ACC112 (cell line): ENCODE results near the gene MYBPC3.
"Not testable (repeated sequence)": the region's sequence is repeated elsewhere in the genome, so short reads cannot be mapped to it uniquely, and the experiment has no call there.

Experiments used
- H2AFZ ChIP-seq: fragments of 200-600 bp; sonication (generic); one replicate; pipeline ENCODE4 v1.6.0; 2017; ENCODE audit warnings: antibody characterized with exemption, low read length; ENCODE audit not compliant: unreplicated experiment
- H3K27ac ChIP-seq: fragments of 200-600 bp; sonication (generic); 2 replicates; pipeline ENCODE4 v1.5.1; 2014; ENCODE audit warnings: low read depth, mild to moderate bottlenecking, antibody characterized with exemption, low read length, moderate library complexity
- H3K27me3 ChIP-seq: fragments of 200-600 bp; sonication (generic); 2 replicates; pipeline ENCODE4 v1.6.1; 2014; ENCODE audit warnings: mild to moderate bottlenecking, antibody characterized with exemption, low read length, moderate library complexity, mixed read lengths; ENCODE audit not compliant: insufficient read depth
- H3K36me3 ChIP-seq: fragments of 200-600 bp; sonication (generic); 2 replicates; pipeline ENCODE4 v1.6.1; 2016; ENCODE audit warnings: mild to moderate bottlenecking, antibody characterized with exemption, low read length, moderate library complexity, mixed read lengths; ENCODE audit not compliant: insufficient read depth
- H3K4me1 ChIP-seq: fragments of 200-600 bp; sonication (generic); one replicate; pipeline ENCODE4 v1.6.1; 2016; ENCODE audit warnings: low read length, mixed read lengths; ENCODE audit not compliant: insufficient read depth, unreplicated experiment, control insufficient read depth
- H3K4me3 ChIP-seq: fragments of 200-600 bp; sonication (generic); 2 replicates; pipeline ENCODE4 v1.5.1; 2014; ENCODE audit warnings: mild to moderate bottlenecking, low read depth, low read length
- H3K79me2 ChIP-seq: fragments of 200-600 bp; sonication (generic); one replicate; pipeline ENCODE4 v1.6.0; 2016; ENCODE audit warnings: low read length; ENCODE audit not compliant: control insufficient read depth, unreplicated experiment, insufficient read depth

The MYBPC3 gene

GRCh38 chr11:47329431-47329986, 23.0 kb downstream of the MYBPC3 start:
- Histone ChIP-seq H3K36me3 (no peaks in the 10 kb centered on the region), H3K4me3 (no peak overlapping the region), H3K27ac (no peak overlapping the region), H2AFZ (no peak overlapping the region), H3K79me2 (no peaks in the 10 kb centered on the region), H3K27me3 (no peaks in the 10 kb centered on the region), H3K4me1 (no peaks in the 10 kb centered on the region)

DNA sequence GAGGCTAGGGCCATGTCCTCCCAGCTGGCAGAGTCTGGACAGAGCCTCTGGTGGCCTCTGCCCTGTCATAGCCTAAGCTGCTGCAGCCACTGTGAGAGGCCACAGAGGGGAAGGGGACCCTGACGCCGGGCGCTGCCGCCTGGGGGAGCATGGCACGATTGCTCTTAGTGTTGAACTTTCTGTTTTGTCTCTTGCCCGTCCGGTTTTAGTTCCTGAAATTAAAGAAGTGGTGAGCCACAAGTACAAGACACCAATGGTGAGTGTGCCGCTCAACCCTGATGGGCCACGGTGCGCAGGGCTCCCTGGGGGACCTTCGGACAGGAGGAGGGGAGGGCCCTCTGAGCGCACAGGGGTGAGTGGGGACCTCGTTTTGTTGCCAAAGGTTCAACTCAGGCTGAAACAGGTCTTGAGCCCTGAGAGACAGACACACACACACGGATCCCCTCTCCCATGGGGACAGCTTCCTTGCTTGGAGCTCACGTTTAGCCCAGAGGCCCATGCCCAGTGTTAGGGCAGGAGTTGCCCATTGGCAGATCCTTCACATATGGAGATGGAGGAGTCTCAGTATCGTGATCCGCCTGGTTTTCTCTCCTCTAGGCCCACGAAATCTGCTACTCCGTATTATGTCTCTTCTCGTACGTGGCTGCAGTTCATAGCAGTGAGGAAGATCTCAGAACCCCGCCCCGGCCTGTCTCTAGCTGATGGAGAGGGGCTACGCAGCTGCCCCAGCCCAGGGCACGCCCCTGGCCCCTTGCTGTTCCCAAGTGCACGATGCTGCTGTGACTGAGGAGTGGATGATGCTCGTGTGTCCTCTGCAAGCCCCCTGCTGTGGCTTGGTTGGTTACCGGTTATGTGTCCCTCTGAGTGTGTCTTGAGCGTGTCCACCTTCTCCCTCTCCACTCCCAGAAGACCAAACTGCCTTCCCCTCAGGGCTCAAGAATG, 23.8 kb downstream of the MYBPC3 start:
- Histone ChIP-seq H2AFZ (no peak overlapping the region), H3K4me1 (no peaks in the 10 kb centered on the region), H3K36me3 (no peaks in the 10 kb centered on the region), H3K27me3 (no peaks in the 10 kb centered on the region), H3K4me3 (no peak overlapping the region), H3K27ac (no peak overlapping the region), H3K79me2 (no peaks in the 10 kb centered on the region)

- no peak overlapping the region for H3K4me3 ChIP-seq
- H3K79me2 ChIP-seq: no peaks in the 10 kb centered on the region
- H3K4me1 ChIP-seq: no peaks in the 10 kb centered on the region
- no peak overlapping the region for H3K27ac ChIP-seq
- no peaks in the 10 kb centered on the region for H3K36me3 ChIP-seq
- no peak overlapping the region for H2AFZ ChIP-seq
- no peaks in the 10 kb centered on the region for H3K27me3 ChIP-seq
Measured at GRCh38 chr11:47327949-47328348, 24.6 kb downstream of the MYBPC3 start.

DNA sequence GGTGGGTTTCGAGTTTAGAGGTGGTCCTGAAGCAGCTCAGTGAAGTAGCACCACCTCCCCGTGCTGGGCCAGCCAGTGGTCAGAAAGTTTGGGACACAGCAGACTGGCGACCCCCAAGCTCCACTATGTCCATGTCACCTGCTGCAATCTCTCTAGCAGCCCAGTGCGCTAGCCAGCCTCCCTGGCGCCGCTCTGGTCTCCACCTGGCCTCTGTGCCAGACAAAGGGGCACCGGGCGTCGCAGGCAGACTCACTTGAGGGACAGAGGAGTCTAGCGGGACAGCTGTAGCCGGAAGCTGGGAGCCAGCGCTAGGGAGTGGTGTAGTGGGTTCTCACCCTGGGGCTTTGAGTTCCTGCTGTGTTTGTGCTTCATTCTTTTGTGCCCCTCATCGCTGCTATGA, 25.5 kb downstream of the MYBPC3 start:
- no peaks in the 10 kb centered on the region for H3K4me1 ChIP-seq
- H3K4me3 ChIP-seq: no peak overlapping the region
- no peaks in the 10 kb centered on the region for H3K36me3 ChIP-seq
- no peaks in the 10 kb centered on the region for H3K27me3 ChIP-seq
- H3K79me2 ChIP-seq: no peaks in the 10 kb centered on the region
- H3K27ac ChIP-seq: no peak overlapping the region
- no peak overlapping the region for H2AFZ ChIP-seq

GRCh38 chr11:47326198-47326597, 26.3 kb downstream of the MYBPC3 start:
- no peak overlapping the region for H3K4me3 ChIP-seq
- H3K27me3 ChIP-seq: no peaks in the 10 kb centered on the region
- no peaks in the 10 kb centered on the region for H3K4me1 ChIP-seq
- no peak overlapping the region for H3K27ac ChIP-seq
- H2AFZ ChIP-seq: no peak overlapping the region
- no peaks in the 10 kb centered on the region for H3K79me2 ChIP-seq
- H3K36me3 ChIP-seq: 0 out of 2 replicates have a peak, but pooled peaks cover 4% of the 10 kb centered on the region

DNA sequence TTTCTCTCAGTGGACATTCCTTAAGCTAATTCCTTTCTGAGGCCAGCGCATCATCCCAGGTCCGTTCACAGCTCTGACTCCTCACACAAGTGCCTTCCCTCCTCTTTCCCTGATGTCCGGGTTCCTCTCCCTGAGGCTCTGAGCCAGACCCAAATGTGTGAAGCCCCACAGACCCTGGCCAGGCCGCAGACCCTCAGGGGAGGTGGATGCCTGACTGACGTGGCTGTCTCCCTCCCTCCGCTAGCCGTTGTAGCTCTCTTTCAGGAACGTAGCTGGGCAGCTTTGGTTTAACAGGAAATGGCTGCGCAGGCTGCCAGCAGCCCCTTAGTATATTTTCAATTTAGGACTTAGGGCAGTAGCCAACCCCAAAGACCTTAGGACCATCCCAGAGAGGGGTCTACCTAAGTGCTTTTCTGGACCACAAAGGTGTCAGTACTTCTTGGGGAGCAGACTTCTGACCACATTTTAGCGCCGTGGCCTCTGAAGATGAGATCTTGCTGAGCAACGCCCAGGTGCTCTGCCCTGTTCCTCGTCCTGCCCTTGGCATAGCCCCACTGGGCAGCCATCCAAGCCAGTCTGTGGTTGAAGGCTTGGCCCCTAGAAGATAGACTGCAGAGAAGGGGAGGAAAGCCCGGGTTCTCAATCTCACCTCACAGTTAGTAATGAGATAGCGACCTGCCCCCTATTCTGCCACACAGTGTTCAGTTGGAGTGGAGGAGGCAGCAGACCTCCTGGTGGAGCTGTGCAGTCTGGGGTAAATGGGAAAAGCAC, 27.0 kb downstream of the MYBPC3 start:
- Histone ChIP-seq H3K27me3 (no peaks in the 10 kb centered on the region), H3K79me2 (no peaks in the 10 kb centered on the region), H3K4me1 (no peaks in the 10 kb centered on the region), H3K36me3 (0 out of 2 replicates have a peak, but pooled peaks cover 4% of the 10 kb centered on the region), H3K27ac (no peak overlapping the region), H2AFZ (no peak overlapping the region), H3K4me3 (no peak overlapping the region)

DNA sequence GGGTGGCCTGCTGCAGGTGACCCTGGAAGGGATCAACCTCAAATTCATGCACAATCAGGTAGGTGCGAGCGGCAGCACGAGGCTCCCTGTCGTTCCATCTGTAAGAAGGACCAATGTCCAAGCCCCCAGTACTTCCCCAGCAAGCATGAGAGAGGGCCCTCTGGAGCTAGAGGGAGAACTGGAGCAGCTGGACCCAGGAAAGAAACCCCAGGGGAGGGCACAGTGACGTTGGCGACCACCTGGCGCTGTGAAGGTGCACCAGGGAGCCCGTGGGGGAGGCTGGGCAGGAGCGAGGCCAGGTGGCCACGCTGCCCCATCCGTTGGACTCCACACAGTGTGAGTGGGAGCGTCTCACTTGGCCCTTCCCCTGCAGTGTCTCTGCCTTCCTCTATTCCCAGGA, 28.0 kb downstream of the MYBPC3 start:
- Histone ChIP-seq H2AFZ (no peak overlapping the region), H3K36me3 (0 out of 2 replicates have a peak, but pooled peaks cover 4% of the 10 kb centered on the region), H3K27me3 (no peaks in the 10 kb centered on the region), H3K4me1 (no peaks in the 10 kb centered on the region), H3K79me2 (no peaks in the 10 kb centered on the region), H3K4me3 (no peak overlapping the region), H3K27ac (no peak overlapping the region)

- Histone ChIP-seq H3K4me1 (no peaks in the 10 kb centered on the region), H2AFZ (no peak overlapping the region), H3K27me3 (no peaks in the 10 kb centered on the region), H3K27ac (no peak overlapping the region), H3K4me3 (no peak overlapping the region), H3K36me3 (0 out of 2 replicates have a peak, but pooled peaks cover 4% of the 10 kb centered on the region), H3K79me2 (no peaks in the 10 kb centered on the region)
Measured at GRCh38 chr11:47318166-47318565, 34.3 kb downstream of the MYBPC3 start.

- H3K4me1 ChIP-seq: no peaks in the 10 kb centered on the region
Measured at GRCh38 chr11:47317064-47317828, 35.3 kb downstream of the MYBPC3 start.

GRCh38 chr11:47316501-47316900, 36.0 kb downstream of the MYBPC3 start:
- not testable (repeated sequence) for H3K27ac ChIP-seq, H3K4me1 ChIP-seq, H2AFZ ChIP-seq, H3K27me3 ChIP-seq, H3K4me3 ChIP-seq, H3K36me3 ChIP-seq, H3K79me2 ChIP-seq

More at GRCh38 chr11:47317064-47317828, 35.3 kb downstream of the MYBPC3 start:
- H2AFZ ChIP-seq: no peak overlapping the region
- H3K79me2 ChIP-seq: no peaks in the 10 kb centered on the region
- no peak overlapping the region for H3K4me3 ChIP-seq
- no peak overlapping the region for H3K27ac ChIP-seq
- H3K27me3 ChIP-seq: no peaks in the 10 kb centered on the region
- peaks cover 7% of the 10 kb centered on the region for H3K36me3 ChIP-seq
